HepG2 (cell line): ENCODE measurements around the gene NLGN2. TPM values are rescaled to one million over a fixed set of nuclear protein-coding genes. Genes with fewer than 3 reads are reported as not detected.

Experiments used
- ATAC-seq: fragments of 200-7000 bp; cut with Tn5 transposase; 3 replicates; pipeline ENCODE4 v1.9.1; 2020; ENCODE audit warnings: mild to moderate bottlenecking, moderate library complexity
- BruUV-seq: library from RNA; stranded (reverse); fragments of 400-500 nt; replicated peaks from 2 replicates; lab custom pipeline; 2021; lab: Mats Ljungman, UMichigan
- CTCF ChIA-PET: fragments of 300-600 bp; formaldehyde crosslinking; extraction: SDS; loops from one replicate; lab custom pipeline; 2021; ENCODE audit warnings: low total read pairs, inconsistent platforms, low intra/inter-chr PET ratio; lab: Yijun Ruan, JAX
- POLR2A ChIA-PET: fragments of 350-600 bp; sonication (Branson Sonifier 250); formaldehyde crosslinking; loops from one replicate; lab custom pipeline; 2020; ENCODE audit warnings: antibody characterized with exemption, inconsistent platforms; lab: Yijun Ruan, JAX
- DNase-seq: peaks from one replicate; pipeline ENCODE4 v3.0.0-alpha.2; 2015; ENCODE audit warnings: low spot score
- FAIRE-seq: peaks from 3 replicates; lab custom pipeline; 2011; peaks lifted over from hg19 to GRCh38; lab: Jason Lieb, UNC
- H2AFZ ChIP-seq: one replicate; pipeline ENCODE4 v1.6.1; 2011; ENCODE audit warnings: low read length, inconsistent platforms
- H3K27ac ChIP-seq: fragments of 300-600 bp; 3 replicates; pipeline ENCODE4 v1.8.0; 2011; ENCODE audit warnings: mixed run types, mild to moderate bottlenecking, mixed read lengths, low read length, inconsistent platforms; ENCODE audit not compliant: insufficient read depth; ENCODE audit errors: extremely low read length
- H3K27me3 ChIP-seq, 2 experiments: fragments of 200-600 bp in 1 of 2; 2 replicates in 1 of 2; 3 replicates in 1 of 2; pipeline versions ENCODE4 v1.6.0 to v1.8.0; 2011; ENCODE audit warnings: low read length in 2 of 2, mild to moderate bottlenecking in 2 of 2, moderate library complexity in 2 of 2, inconsistent platforms in 1 of 2; ENCODE audit not compliant: insufficient read depth in 2 of 2, control insufficient read depth in 1 of 2
- H3K36me3 ChIP-seq, 2 experiments: fragments of 200-600 bp in 1 of 2; replicated peaks in 1 of 2; 2 replicates in 1 of 2; 3 replicates in 1 of 2; pipeline versions ENCODE4 v1.5.1 to v1.8.0; 2011; ENCODE audit warnings: low read length in 2 of 2, inconsistent platforms in 1 of 2; ENCODE audit not compliant: insufficient read depth in 2 of 2, control insufficient read depth in 1 of 2
- H3K4me1 ChIP-seq: 2 replicates; pipeline ENCODE4 v1.5.1; 2012; ENCODE audit warnings: low read length, inconsistent platforms; ENCODE audit not compliant: insufficient read depth
- H3K4me2 ChIP-seq: 2 replicates; pipeline ENCODE4 v1.6.0; 2011; ENCODE audit warnings: low read depth, low read length, inconsistent platforms
- H3K4me3 ChIP-seq, 3 experiments: fragments of 200-600 bp in 1 of 3; sonication (generic), shearing (Covaris generic) in 1 of 3; replicated peaks in 1 of 3; 2 replicates each; pipeline ENCODE4 v1.5.1; 2011 to 2016; ENCODE audit warnings: low read length in 3 of 3, inconsistent platforms in 2 of 3, low read depth in 2 of 3, mild to moderate bottlenecking in 2 of 3, control low read depth in 1 of 3, mixed read lengths in 1 of 3; ENCODE audit not compliant: insufficient read depth in 1 of 3
- H3K79me2 ChIP-seq: one replicate; pipeline ENCODE4 v1.6.1; 2011; ENCODE audit warnings: low read length, inconsistent platforms; ENCODE audit not compliant: insufficient read depth
- H3K9ac ChIP-seq: 2 replicates; pipeline ENCODE4 v1.6.0; 2011; ENCODE audit warnings: mild to moderate bottlenecking, low read depth, low read length, inconsistent platforms; ENCODE audit not compliant: insufficient read depth
- H3K9me3 ChIP-seq: 2 replicates; pipeline ENCODE4 v1.5.1; 2012; ENCODE audit warnings: mild to moderate bottlenecking, low read length
- H4K20me1 ChIP-seq: 2 replicates; pipeline ENCODE4 v1.6.0; 2011; ENCODE audit warnings: inconsistent platforms, mild to moderate bottlenecking, low read length, moderate library complexity; ENCODE audit not compliant: insufficient read depth
- ATRX ChIP-seq: sonication (generic); formaldehyde crosslinking; IDR thresholded peaks from 2 replicates; pipeline ENCODE4 v1.4.0; 2020; ENCODE audit warnings: missing genetic modification reagents, borderline replicate concordance
- KLF13 ChIP-seq: sonication (generic); formaldehyde crosslinking; IDR thresholded peaks from 2 replicates; pipeline ENCODE4 v1.4.0; 2020; ENCODE audit warnings: mild to moderate bottlenecking, missing genetic modification reagents
- MXD3 ChIP-seq: IDR thresholded peaks from 2 replicates; pipeline ENCODE4 v1.6.1; 2016; ENCODE audit warnings: mild to moderate bottlenecking, missing biosample characterization, missing genetic modification reagents
- RBM39 ChIP-seq: fragments of 200-400 bp; formaldehyde crosslinking; IDR thresholded peaks from one replicate; pipeline ENCODE4 v1.6.1; 2018; ENCODE audit warnings: antibody characterized with exemption, mild to moderate bottlenecking, low read depth, low read length; ENCODE audit not compliant: poor library complexity, severe bottlenecking
- SYNCRIP ChIP-seq: fragments of 200-400 bp; formaldehyde crosslinking; IDR thresholded peaks from 2 replicates; pipeline ENCODE4 v1.6.1; 2018; ENCODE audit warnings: mild to moderate bottlenecking, low read depth, low read length; ENCODE audit not compliant: insufficient read depth
- TBP ChIP-seq: sonication (generic); formaldehyde crosslinking; IDR thresholded peaks from 2 replicates; pipeline ENCODE4 v1.5.0; 2020; ENCODE audit warnings: missing genetic modification reagents
- ZBTB1 ChIP-seq: sonication (generic); formaldehyde crosslinking; IDR thresholded peaks from 2 replicates; pipeline ENCODE4 v1.4.0; 2020; ENCODE audit warnings: missing genetic modification reagents, borderline replicate concordance
- ZNF205 ChIP-seq: IDR thresholded peaks from 2 replicates; pipeline ENCODE4 v1.6.1; 2018; ENCODE audit warnings: missing biosample characterization, missing genetic modification reagents
- ZNF281 ChIP-seq: sonication (generic); formaldehyde crosslinking; IDR thresholded peaks from 2 replicates; pipeline ENCODE4 v1.4.0; 2020; ENCODE audit warnings: missing genetic modification reagents, borderline replicate concordance
- ZNF362 ChIP-seq: sonication (generic); formaldehyde crosslinking; IDR thresholded peaks from 2 replicates; pipeline ENCODE4 v1.4.0; 2020; ENCODE audit warnings: missing genetic modification reagents, mild to moderate bottlenecking, borderline replicate concordance
- ZNF431 ChIP-seq: sonication (generic); formaldehyde crosslinking; IDR thresholded peaks from 2 replicates; pipeline ENCODE4 v1.9.0; 2022; ENCODE audit warnings: missing genetic modification reagents, low read depth, mild to moderate bottlenecking, borderline replicate concordance
- ZNF513 ChIP-seq: sonication (generic); formaldehyde crosslinking; conservative IDR thresholded peaks from 2 replicates; pipeline ENCODE4 v1.5.0; 2020; ENCODE audit warnings: missing genetic modification reagents
- ZNF616 ChIP-seq: sonication (generic); formaldehyde crosslinking; IDR thresholded peaks from 2 replicates; pipeline ENCODE4 v1.5.0; 2020; ENCODE audit warnings: low read depth, mild to moderate bottlenecking, missing genetic modification reagents
- WGBS: methylation state at CpG from one replicate; pipeline ENCODE4 v1.1.6; 2017; ENCODE audit warnings: low lambda C conversion rate; 5-methylcytosine and 5-hydroxymethylcytosine counted together
- in situ Hi-C: cut with HindIII; loops from 2 replicates; pipeline ENCODE4 v1.10.0; 2017; ENCODE audit warnings: low pct_unique_long_range_greater_than_20kb; ENCODE audit not compliant: extremely low pct_ligation_motif_present
- intact Hi-C: fragments of 100-400 bp; cut with micrococcal nuclease; formaldehyde crosslinking; loops from one replicate; pipeline ENCODE4 v1.10.0; 2022; ENCODE audit not compliant: unreplicated experiment
- polyA plus RNA-seq, 8 experiments: library from polyadenylated mRNA; depleted of rRNA in 3 of 8; stranded (reverse) in 7 of 8; unstranded in 1 of 8; fragments of >200 nt; fragmentation: Illumina TruSeq in 4 of 8; extraction: Trizol in 4 of 8; gene quantifications; 2 replicates each; pipeline versions ENCODE4 v1.2.1 to v1.2.3, GENCODE V29; 2011 to 2016; ENCODE audit warnings: low read depth in 4 of 8, missing spikeins in 1 of 8, mixed read lengths in 1 of 8; ENCODE audit not compliant: insufficient read depth in 1 of 8
- total RNA-seq, 5 experiments: library from RNA; depleted of rRNA; stranded (reverse); fragments of >200 nt; fragmentation: Illumina TruSeq; extraction: Trizol; gene quantifications; 2 replicates each; pipeline ENCODE4 v1.2.3, GENCODE V29; 2016; ENCODE audit warnings: low read depth in 1 of 5

Gene NLGN2
- total and polyA plus RNA-seq, 2 of the 13 experiments (the other 11 are each of a cell fraction or from before 2014, with no cell fraction given), result 1.9 to 11.0 TPM

- H3K4me1 ChIP-seq, result peaks cover 20% of the 10 kb centered on the region
- FAIRE-seq (no peak), ATAC-seq (no peak), DNase-seq (no peak)
- H4K20me1 ChIP-seq, result no peaks in the 10 kb centered on the region
- in situ Hi-C loops (no loop called here), intact Hi-C loops (no loop called here)
- H3K9me3 ChIP-seq, result no peaks in the 10 kb centered on the region
- H2AFZ ChIP-seq, result no peak overlapping the region
- WGBS, result 52% methylated on average over 13 of the region's 13 CpGs
- no peak overlapping the region for H3K27ac ChIP-seq
- no TSS peak for BruUV-seq
- H3K36me3 ChIP-seq, result no peaks in the 10 kb centered on the region
- no peak overlapping the region for H3K4me2 ChIP-seq
- peaks cover 0 to 14% of the 10 kb centered on the region in 2 experiments; a peak in 3 of 5 replicates for H3K27me3 ChIP-seq
- no peaks in the 10 kb centered on the region for H3K79me2 ChIP-seq
- H3K4me3 ChIP-seq, result no peak overlapping the region
- ChIA-PET POLR2A (interaction anchor here (1.2 kb wide), 1 partner anchor 36 kb away, joined by 3 read pairs; the partner anchor contains the start of gene TMEM256), CTCF (no interaction called here)
- no peak overlapping the region for H3K9ac ChIP-seq
- TF ChIP-seq ZBTB1 (CRISPR knock-in tag) (no peak), ZNF205 (CRISPR knock-in tag) (no peak), ATRX (CRISPR knock-in tag) (no peak), SYNCRIP (no peak), ZNF281 (CRISPR knock-in tag) (no peak), TBP (CRISPR knock-in tag) (no peak), ZNF431 (CRISPR knock-in tag) (no peak), ZNF513 (CRISPR knock-in tag) (no peak), RBM39 (no peak), ZNF362 (CRISPR knock-in tag) (no peak), KLF13 (no peak), MXD3 (CRISPR knock-in tag) (no peak), ZNF616 (no peak)
These were observed 39.6 kb upstream of the NLGN2 start for GRCh38 chr17:7367918-7368598.
